CD4-positive, alpha-beta T cell (primary cell): ENCODE measurements around the gene MAGI3. TPM values are rescaled to one million over a fixed set of nuclear protein-coding genes. Genes with fewer than 3 reads are reported as not detected.

Experiments
- ATAC-seq: fragments of 200-7000 bp; cut with Tn5 transposase; one replicate; pipeline ENCODE4 v1.10.0; 2022; ENCODE audit warnings: mild to moderate bottlenecking; ENCODE audit not compliant: poor library complexity
- CTCF ChIA-PET: fragments of 350-600 bp; sonication (Branson Sonifier 250); formaldehyde crosslinking; loops from one replicate; lab custom pipeline; 2021; ENCODE audit warnings: antibody characterized with exemption, inconsistent platforms; lab: Charles Lee
- POLR2A ChIA-PET: fragments of 350-600 bp; sonication (Branson Sonifier 250); formaldehyde crosslinking; loops from one replicate; lab custom pipeline; 2021; ENCODE audit warnings: antibody characterized with exemption, inconsistent platforms; lab: Charles Lee
- DNase-seq, 14 experiments: peaks; one replicate each; pipeline ENCODE4 v3.0.0-alpha.2; 2013 to 2020; ENCODE audit warnings: mixed read lengths in 2 of 14
- H3K27ac ChIP-seq, 2 donors: one replicate each; pipeline versions ENCODE4 v1.5.1 to v1.7.0; 2013; ENCODE audit warnings: low read length in 2 of 2, low read depth in 1 of 2, mild to moderate bottlenecking in 1 of 2
- H3K27me3 ChIP-seq, 2 experiments: 1 replicate in 1 of 2; 2 replicates in 1 of 2; pipeline versions ENCODE4 v1.6.1 to v1.7.0; 2013; ENCODE audit warnings: low read length in 2 of 2, control low read depth in 1 of 2, mild to moderate bottlenecking in 1 of 2, moderate library complexity in 1 of 2; ENCODE audit not compliant: insufficient read depth in 2 of 2, control insufficient read depth in 1 of 2
- H3K36me3 ChIP-seq: one replicate; pipeline ENCODE4 v1.6.1; 2013; ENCODE audit warnings: low read length, control low read depth; ENCODE audit not compliant: insufficient read depth
- H3K4me1 ChIP-seq: one replicate; pipeline ENCODE4 v1.6.1; 2013; ENCODE audit warnings: low read length, control low read depth; ENCODE audit not compliant: insufficient read depth
- H3K4me3 ChIP-seq: one replicate; pipeline ENCODE4 v1.5.1; 2013; ENCODE audit warnings: mild to moderate bottlenecking, low read length, moderate library complexity
- H3K9me3 ChIP-seq, 2 experiments: 1 replicate in 1 of 2; 2 replicates in 1 of 2; pipeline versions ENCODE4 v1.6.1 to v1.7.0; 2013; ENCODE audit warnings: low read length in 2 of 2, mild to moderate bottlenecking in 2 of 2, control low read depth in 1 of 2, moderate library complexity in 1 of 2; ENCODE audit not compliant: control insufficient read depth in 1 of 2, insufficient read depth in 1 of 2
- H3K27ac Mint-ChIP-seq: one replicate; pipeline ENCODE4 v1.8.0; 2020; ENCODE audit warnings: mixed read lengths
- H3K27me3 Mint-ChIP-seq: one replicate; pipeline ENCODE4 v1.8.0; 2021; ENCODE audit warnings: mixed read lengths
- H3K36me3 Mint-ChIP-seq: one replicate; pipeline ENCODE4 v1.8.0; 2021; ENCODE audit warnings: low read depth, mixed read lengths
- H3K4me1 Mint-ChIP-seq: one replicate; pipeline ENCODE4 v1.8.0; 2021; ENCODE audit warnings: low read depth, mixed read lengths
- H3K4me3 Mint-ChIP-seq: one replicate; pipeline ENCODE4 v1.8.0; 2020; ENCODE audit warnings: mild to moderate bottlenecking, mixed read lengths
- H3K9me3 Mint-ChIP-seq: one replicate; pipeline ENCODE4 v1.8.0; 2020; ENCODE audit warnings: mixed read lengths
- intact Hi-C, 2 experiments: fragments of 100-400 bp; cut with DNase I in 1 of 2; cut with micrococcal nuclease in 1 of 2; formaldehyde crosslinking; loops; one replicate each; pipeline versions ENCODE4 v1.15.1 to v1.9.0; 2023 to 2025; cut with DNase I, micrococcal nuclease
- total RNA-seq, 174 experiments: library from RNA in 2 of 174; stranded (reverse) in 2 of 174; gene quantifications; one replicate each; pipeline ENCODE4 v1.2.3 and lab custom pipeline; 2021 to 2026
- TF ChIP-seq, protein P1 (sequence below): fragments of 200-600 bp; IDR thresholded peaks from one replicate; pipeline ENCODE4 v1.8.0; 2022; ENCODE audit warnings: antibody characterized with exemption, mild to moderate bottlenecking

Gene MAGI3
- total RNA-seq, 2 experiments from 2014 or later: 6.7 to 8.7 TPM

DNA sequence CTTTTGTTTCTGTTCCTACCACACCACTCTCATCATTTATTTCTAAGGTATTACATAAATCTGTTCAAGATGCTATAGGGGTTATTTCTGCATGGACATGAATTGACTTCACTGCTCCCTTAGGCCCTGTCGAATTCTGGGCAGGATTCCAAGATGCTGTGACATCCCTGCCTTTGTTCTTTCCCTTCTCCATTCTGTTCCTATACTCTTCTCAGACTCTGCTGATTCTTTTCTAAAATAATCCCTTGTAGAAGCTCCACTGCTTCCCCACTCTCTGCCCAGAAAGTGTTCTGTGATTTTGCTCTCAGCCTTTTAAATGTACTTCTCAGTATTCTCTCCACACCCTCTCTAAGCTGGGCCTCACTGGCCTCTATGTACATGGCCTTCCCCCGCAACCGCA lies 269.8 kb downstream of the MAGI3 start:
- H3K4me1 ChIP-seq: no peaks in the 10 kb centered on the region
- intact Hi-C loops: no loop called here
- H3K27me3 Mint-ChIP-seq: no peaks in the 10 kb centered on the region
- no peak for ATAC-seq
- peaks cover 10% of the 10 kb centered on the region for H3K36me3 Mint-ChIP-seq
- TF ChIP-seq, protein P1, sequence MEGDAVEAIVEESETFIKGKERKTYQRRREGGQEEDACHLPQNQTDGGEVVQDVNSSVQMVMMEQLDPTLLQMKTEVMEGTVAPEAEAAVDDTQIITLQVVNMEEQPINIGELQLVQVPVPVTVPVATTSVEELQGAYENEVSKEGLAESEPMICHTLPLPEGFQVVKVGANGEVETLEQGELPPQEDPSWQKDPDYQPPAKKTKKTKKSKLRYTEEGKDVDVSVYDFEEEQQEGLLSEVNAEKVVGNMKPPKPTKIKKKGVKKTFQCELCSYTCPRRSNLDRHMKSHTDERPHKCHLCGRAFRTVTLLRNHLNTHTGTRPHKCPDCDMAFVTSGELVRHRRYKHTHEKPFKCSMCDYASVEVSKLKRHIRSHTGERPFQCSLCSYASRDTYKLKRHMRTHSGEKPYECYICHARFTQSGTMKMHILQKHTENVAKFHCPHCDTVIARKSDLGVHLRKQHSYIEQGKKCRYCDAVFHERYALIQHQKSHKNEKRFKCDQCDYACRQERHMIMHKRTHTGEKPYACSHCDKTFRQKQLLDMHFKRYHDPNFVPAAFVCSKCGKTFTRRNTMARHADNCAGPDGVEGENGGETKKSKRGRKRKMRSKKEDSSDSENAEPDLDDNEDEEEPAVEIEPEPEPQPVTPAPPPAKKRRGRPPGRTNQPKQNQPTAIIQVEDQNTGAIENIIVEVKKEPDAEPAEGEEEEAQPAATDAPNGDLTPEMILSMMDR: no peak
- POLR2A ChIA-PET: no interaction called here
- no peak overlapping the region for H3K27ac ChIP-seq
- no peaks in the 10 kb centered on the region for H3K36me3 ChIP-seq
- H3K4me3 ChIP-seq: no peak overlapping the region
- no peaks in the 10 kb centered on the region for H3K4me1 Mint-ChIP-seq
- H3K4me3 Mint-ChIP-seq: no peak overlapping the region
- H3K27ac Mint-ChIP-seq: no peak overlapping the region
- H3K9me3 ChIP-seq: no peaks in the 10 kb centered on the region
- CTCF ChIA-PET: no interaction called here
- no peak for DNase-seq
- no peaks in the 10 kb centered on the region for H3K9me3 Mint-ChIP-seq
- H3K27me3 ChIP-seq: no peaks in the 10 kb centered on the region

DNA sequence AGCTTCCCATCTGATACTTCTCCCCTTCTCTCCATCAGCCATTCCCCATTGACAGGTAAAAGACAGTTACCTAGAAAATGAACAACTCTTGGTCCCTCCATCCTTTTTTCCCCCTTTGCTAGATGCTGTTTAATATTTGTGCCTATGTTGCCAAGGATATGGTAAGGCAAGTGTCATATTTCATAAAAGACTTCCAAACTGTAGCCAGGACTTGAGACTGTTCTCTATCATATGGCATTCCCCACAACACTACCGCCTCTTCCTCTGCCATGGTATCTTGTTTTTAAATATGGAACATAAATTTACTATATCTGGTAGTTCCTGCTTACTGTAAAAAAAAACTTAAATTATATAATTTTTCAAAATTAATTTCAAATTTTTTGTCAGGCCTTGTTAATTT lies 271.8 kb downstream of the MAGI3 start:
- ChIA-PET CTCF (no interaction called here), POLR2A (no interaction called here)
- Mint-ChIP-seq H3K9me3 (no peaks in the 10 kb centered on the region), H3K36me3 (peaks cover 10% of the 10 kb centered on the region), H3K4me1 (no peaks in the 10 kb centered on the region), H3K27ac (no peak overlapping the region), H3K27me3 (no peaks in the 10 kb centered on the region), H3K4me3 (no peak overlapping the region)
- no peak for DNase-seq
- H3K27ac ChIP-seq: no peak overlapping the region
- ATAC-seq: no peak
- H3K27me3 ChIP-seq: no peaks in the 10 kb centered on the region
- H3K4me1 ChIP-seq: no peaks in the 10 kb centered on the region
- TF ChIP-seq, protein P1: no peak
- no peaks in the 10 kb centered on the region for H3K36me3 ChIP-seq
- no peaks in the 10 kb centered on the region for H3K9me3 ChIP-seq
- intact Hi-C loops: no loop called here
- H3K4me3 ChIP-seq: no peak overlapping the region

DNA sequence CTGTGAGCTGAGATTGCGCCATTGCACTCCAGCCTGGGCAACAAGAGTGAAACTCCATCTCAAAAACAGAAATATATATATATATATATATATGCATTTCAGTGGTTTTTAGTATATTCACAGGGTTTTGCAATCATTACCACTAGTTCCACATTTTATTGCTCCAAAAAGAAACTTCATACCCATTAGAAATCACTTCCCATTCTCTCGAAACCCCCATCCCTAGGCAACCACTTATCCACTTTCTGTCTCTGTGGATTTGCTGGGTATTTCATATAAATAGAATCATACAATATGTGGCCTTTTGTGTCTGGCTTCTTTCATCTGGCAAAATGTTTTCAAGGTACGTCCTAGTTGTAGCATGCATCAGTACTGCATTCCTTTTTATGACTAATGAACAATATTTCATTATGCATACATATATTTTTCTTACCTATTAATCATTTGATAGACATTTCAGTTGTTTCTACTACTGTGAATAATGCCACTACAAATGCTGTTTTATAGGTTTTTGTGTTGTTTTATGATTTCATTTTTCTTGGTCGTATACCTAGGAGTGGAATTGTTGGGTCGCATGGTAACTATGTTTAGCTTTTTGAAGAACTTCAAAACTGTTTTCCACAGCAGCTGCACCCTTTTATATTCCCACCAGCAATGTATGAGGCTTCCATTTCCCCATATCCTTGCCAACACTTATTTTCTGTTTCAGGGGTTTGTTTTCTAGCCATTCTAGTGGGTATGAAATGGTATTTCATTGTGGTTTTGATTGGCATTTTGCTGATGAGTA lies 273.0 kb downstream of the MAGI3 start:
- no peak overlapping the region for H3K4me3 Mint-ChIP-seq
- Histone ChIP-seq H3K4me1 (no peaks in the 10 kb centered on the region), H3K36me3 (no peaks in the 10 kb centered on the region), H3K27ac (no peak overlapping the region), H3K4me3 (no peak overlapping the region), H3K27me3 (no peaks in the 10 kb centered on the region), H3K9me3 (no peaks in the 10 kb centered on the region)
- TF ChIP-seq, protein P1: no peak
- H3K27ac Mint-ChIP-seq: no peak overlapping the region
- intact Hi-C loops: no loop called here
- DNase-seq (peak in 3 of 14 experiments; percentile 11 to 22 (median 21)), ATAC-seq (no peak)
- H3K9me3 Mint-ChIP-seq: no peaks in the 10 kb centered on the region
- H3K27me3 Mint-ChIP-seq: no peaks in the 10 kb centered on the region
- ChIA-PET CTCF (no interaction called here), POLR2A (no interaction called here)
- H3K4me1 Mint-ChIP-seq: no peaks in the 10 kb centered on the region
- peaks cover 10% of the 10 kb centered on the region for H3K36me3 Mint-ChIP-seq
